ENCODE results near the gene SAYSD1.
"Not testable (repeated sequence)": the region's sequence is repeated elsewhere in the genome, so short reads cannot be mapped to it uniquely, and the experiment has no call there.

Gene SAYSD1

DNA sequence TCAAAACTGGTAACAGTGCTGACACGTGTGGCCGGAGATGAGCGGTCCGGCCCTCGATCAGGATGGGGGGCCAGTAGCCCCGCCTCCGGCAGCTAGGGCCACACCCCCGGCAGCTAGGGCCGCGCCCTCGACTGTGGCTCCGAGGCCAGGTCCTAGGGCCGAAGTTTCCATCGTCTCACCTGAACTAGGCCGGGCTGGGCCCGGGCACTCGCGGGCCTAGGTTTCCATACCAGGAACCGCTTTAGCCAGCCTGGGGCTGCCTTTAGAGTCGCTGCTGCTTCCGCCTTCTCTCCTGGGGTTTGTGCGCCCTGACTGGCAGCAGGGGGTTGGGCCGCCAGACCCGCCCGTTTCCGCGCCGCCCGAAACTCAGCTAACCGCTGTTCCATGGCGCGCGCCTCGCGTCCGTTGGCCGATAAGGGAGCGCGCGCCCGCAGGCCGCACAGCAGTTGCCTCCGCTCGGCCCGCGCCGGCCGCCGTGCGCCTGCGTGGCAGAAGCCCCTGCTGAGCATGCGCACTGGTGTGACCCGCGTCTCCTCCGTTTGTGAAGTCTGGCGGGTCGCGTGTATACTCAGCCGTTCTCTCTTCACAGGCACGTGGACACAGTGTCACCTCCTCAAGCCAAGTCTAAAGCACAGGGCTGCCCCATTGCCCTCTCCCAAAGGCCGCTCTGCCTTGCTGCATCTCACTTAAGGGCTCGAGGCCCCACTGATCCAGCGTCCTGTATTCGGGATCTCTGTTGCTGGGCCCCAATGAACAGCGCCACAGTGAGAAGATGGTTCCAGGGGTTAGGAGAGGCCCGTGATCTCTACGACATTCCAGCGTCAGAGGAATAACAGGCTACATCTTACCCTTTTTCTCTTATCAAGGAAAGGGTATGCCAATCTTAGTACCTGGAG, at the start of gene SAYSD1:
SAYSD1 (minus strand) TSS at position 483 of the 896 bp plus-strand sequence; CDS start at position 386, 97 bp downstream.
- DNase-seq, result peak; percentile 89 to 98

DNA sequence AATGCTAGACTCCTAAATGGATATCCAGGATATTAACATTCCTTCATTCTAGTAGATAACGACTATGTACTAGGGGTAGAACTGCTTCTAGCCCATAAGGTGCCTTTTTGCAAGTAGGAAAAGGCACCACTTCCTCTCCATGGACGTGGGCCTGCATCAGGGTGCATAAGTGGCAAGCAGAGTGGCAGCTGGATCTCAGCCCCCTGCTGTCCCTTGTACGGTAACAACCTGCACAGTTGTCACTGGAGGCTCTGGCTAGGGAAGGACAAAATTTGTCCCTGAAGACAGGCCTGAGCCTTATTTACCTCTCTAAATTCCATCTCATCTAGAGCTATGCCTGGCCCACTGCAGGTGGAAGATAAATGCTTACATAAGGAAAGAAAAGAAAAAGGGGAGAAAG, 42.5 kb upstream of the SAYSD1 start:
- peak in 1 of 2 experiments; percentile 4 for DNase-seq

DNA sequence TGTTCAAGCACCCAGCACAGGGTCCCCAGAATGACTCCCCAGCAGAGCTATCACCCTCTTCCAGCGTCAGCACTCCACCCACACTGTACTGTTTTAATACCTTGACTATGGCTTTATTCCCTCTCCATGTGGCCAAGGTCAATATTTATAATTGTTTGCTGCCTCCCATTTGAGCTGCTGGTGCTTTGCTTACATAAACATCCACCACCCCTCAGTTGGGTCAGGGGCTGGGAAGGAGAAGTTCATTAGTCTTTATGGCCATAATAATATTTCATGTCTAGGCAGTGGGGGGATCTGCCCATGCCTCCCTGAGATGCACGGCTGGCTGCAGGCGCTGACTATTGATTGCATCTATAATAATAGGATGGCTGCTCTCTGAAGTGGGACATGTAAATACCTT, 41.8 kb upstream of the SAYSD1 start:
- DNase-seq, result peak; percentile 75 to 81

- DNase-seq, result no peak
These were observed 39.7 kb upstream of the SAYSD1 start for GRCh38 chr6:39154705-39155104.

DNA sequence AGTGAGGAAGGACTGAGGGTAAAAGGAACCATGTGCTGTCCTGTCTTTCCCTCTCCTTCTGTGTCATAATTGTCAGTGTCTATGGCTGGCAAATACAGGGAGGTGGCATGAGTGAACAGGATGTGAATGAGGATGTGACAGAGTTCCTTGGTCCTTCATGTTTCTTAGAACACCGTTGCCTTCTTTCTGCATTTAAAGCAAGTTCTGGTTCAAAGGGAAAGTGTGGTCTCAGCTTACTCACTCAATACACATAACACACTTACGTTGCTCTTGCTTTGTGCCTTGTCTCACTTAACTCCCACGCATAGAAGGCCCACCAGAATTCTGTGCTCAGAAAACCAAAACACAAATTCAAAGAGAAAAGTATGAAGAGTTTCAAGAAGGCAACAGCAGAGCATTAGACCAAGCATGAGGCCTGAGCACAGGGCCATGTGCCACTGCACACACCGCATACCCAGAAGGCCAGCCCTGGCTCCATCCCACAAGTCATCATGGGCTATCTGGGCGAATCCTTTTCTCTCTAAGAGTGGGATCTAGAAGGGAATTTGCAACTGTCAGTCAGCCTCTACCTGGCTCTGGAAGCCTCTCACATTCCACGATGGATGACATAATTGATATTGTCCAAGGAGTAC, 38.9 kb upstream of the SAYSD1 start:
- no peak for DNase-seq

- no peak for DNase-seq
These were observed 37.3 kb upstream of the SAYSD1 start for GRCh38 chr6:39152262-39152661.

GRCh38 chr6:39151211-39151610, 36.2 kb upstream of the SAYSD1 start:
- DNase-seq, result no peak

DNA sequence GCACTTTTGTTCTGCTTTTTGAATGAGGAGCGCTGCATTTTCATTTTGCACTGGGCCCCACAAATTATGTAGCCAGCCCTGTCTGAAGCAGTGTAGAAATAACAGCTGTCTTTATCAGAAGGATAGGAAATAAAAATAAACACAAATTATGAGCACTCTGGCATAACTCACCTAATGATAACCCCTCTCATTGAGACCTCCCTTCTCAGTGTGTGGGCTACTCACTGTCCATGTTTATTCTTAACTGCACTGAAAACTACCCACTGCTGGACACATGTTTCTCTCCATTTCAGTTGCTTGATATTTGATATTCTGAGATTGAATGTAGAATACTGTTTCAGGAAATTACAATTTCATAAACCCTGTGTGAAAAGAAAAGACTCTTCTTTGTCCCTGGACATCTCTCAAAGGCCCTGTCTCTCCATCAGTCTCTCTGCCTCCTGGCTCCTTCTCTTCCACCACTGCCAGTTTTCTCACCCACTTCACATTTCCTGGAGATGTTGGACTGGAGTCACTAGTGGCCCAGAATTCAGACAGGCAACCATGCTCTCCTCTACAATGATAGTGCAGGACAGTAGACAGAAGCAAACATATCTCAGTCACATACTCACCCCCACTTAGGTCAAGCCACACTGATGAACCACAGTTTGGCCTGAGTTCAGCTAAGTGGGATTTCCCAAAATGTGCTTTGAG, 29.6 kb upstream of the SAYSD1 start:
- no peak for DNase-seq

GRCh38 chr6:39143238-39143930, 28.4 kb upstream of the SAYSD1 start:
- DNase-seq, result no peak

GRCh38 chr6:39140556-39141167, 25.7 kb upstream of the SAYSD1 start:
- no peak for DNase-seq

DNA sequence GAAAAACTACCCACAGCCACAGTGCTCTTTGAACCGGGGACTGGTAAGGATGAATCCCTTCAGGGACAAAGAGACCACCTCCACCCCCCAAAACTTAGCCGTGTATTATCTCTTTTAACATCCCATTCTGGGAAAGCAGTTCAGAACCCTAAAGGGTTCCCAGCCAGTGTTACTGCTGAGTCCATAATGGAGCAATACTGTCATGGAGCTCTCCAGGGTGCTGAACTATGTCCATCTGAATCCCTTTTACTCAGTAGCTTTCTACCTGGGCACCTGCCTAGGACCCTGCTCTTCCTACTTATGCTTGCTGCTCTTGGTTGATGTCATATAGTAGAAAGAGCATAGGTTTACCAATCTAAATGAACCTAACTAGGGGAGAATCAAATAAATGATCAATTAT, 22.3 kb upstream of the SAYSD1 start:
- DNase-seq, result no peak

- not testable (repeated sequence) for DNase-seq
These were observed 21.2 kb upstream of the SAYSD1 start for GRCh38 chr6:39136207-39136606.

- not testable (repeated sequence) for DNase-seq
These were observed 19.8 kb upstream of the SAYSD1 start for GRCh38 chr6:39134761-39135160.

GRCh38 chr6:39130691-39131090, 15.7 kb upstream of the SAYSD1 start:
- DNase-seq, result no peak

DNA sequence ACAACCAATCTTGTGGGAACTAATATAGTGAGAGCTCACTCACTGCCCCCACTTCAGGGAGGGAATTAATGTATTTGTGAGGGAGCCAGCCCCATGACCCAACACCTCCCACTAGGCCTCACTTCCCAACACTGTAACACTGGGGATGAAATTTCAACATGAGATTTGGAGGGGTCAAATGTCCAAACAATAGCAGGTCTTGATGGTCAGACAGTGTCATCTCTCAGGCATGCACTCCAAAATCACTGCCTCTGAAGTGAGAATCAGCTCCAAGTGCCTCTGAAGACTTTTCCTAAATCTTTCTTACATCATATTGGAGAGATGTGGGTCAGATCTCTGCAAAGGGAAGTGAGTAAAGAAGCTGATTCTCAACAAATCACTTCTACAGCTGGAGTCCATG, 13.8 kb upstream of the SAYSD1 start:
- DNase-seq, result no peak

GRCh38 chr6:39128106-39128505, 13.1 kb upstream of the SAYSD1 start:
- no peak for DNase-seq

GRCh38 chr6:39124114-39124513, 9.1 kb upstream of the SAYSD1 start:
- no peak for DNase-seq

- no peak for DNase-seq
These were observed 3.9 kb upstream of the SAYSD1 start for GRCh38 chr6:39118921-39119320.

DNA sequence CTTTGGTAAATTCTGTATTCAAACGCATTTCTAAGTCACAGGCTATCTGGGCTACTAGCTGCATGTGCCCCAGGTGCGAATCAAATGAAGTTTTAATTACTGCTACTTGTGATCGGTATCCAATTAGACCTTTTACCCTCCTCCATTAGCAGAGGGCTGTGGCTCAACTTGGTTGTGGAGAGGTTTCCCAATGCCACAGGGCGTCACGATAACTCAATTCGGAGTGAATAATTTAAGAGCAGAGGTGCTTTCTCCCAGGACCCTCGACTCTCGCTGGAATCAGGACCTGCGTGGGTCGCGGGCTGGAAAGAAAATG, 640 bp downstream of the SAYSD1 start:
- peak in 1 of 2 experiments; percentile 76 for DNase-seq

DNA sequence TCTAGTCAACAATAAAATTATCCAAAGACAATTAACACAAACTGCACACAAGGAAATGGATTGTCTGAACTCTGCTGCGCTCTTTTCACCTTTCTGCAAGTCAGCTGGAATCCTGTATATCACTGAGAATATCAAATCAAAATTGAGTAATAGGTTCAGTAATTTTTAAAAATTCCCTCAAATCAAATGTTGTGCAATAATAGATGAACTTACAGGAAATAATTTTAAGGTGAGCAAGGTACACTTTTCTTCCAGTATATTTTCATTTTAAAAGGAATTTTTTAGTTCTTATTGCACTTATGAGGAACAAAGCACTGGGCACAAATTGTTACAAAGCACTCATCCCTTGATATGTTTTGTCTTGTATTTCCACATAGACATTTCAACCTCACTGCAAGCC, 1.2 kb downstream of the SAYSD1 start:
- peak in 1 of 2 experiments; percentile 11 for DNase-seq

- no peak for DNase-seq
These were observed 3.7 kb downstream of the SAYSD1 start for GRCh38 chr6:39111280-39111679.

GRCh38 chr6:39108041-39108839, 6.7 kb downstream of the SAYSD1 start:
- DNase-seq, result no peak

All from NCI-H526 (cell line).